ENCODE data around the gene CFAP206. TPM values are rescaled to one million over a fixed set of nuclear protein-coding genes. Genes with fewer than 3 reads are reported as not detected.

CFAP206 gene
- total and polyA plus RNA-seq, 3 donors from 2014 or later: 37.8 to 116 (median 48.8) TPM

- Histone ChIP-seq H3K4me1 (no peaks in the 10 kb centered on the region), H3K36me3 (ENCODE audit: low read depth, missing control alignments) (no peaks in the 10 kb centered on the region), H3K27me3 (no peaks in the 10 kb centered on the region), H3K9me3 (no peaks in the 10 kb centered on the region), H3K27ac (no peak overlapping the region), H3K4me3 (no peak overlapping the region)
- no peak for DNase-seq
- intact Hi-C loops (cut with DNase I; ENCODE audit: low total_unique reads): no loop called here
- no peak for TF ChIP-seq CTCF (IDR thresholded peaks at IDR 0.05)
- no peak for TF ChIP-seq POLR2A (IDR thresholded peaks at IDR 0.05)
Measured at GRCh38 chr6:87498048-87498447, 90.3 kb downstream of the CFAP206 start.

GRCh38 chr6:87501809-87502572, 94.2 kb downstream of the CFAP206 start:
- no peak overlapping the region for H3K27ac ChIP-seq
- no peak for DNase-seq
- no peaks in the 10 kb centered on the region for H3K4me1 ChIP-seq
- TF ChIP-seq CTCF (IDR thresholded peaks at IDR 0.05) (no peak), POLR2A (IDR thresholded peaks at IDR 0.05) (no peak)
- no peak overlapping the region for H3K4me3 ChIP-seq
- 85 to 93% methylated on average over 6 of the region's 6 CpGs for WGBS, 2 donors
- H3K27me3 ChIP-seq: no peaks in the 10 kb centered on the region
- H3K36me3 ChIP-seq (ENCODE audit: low read depth, missing control alignments): no peaks in the 10 kb centered on the region
- intact Hi-C loops (cut with DNase I; ENCODE audit: low total_unique reads): no loop called here
- H3K9me3 ChIP-seq: no peaks in the 10 kb centered on the region

GRCh38 chr6:87504441-87504840, 96.7 kb downstream of the CFAP206 start:
- no peaks in the 10 kb centered on the region for H3K27me3 ChIP-seq
- WGBS, 2 donors: 54 to 58% methylated on average over 1 of the region's 1 CpG
- no peaks in the 10 kb centered on the region for H3K4me1 ChIP-seq
- intact Hi-C loops (cut with DNase I; ENCODE audit: low total_unique reads): no loop called here
- H3K36me3 ChIP-seq (ENCODE audit: low read depth, missing control alignments): no peaks in the 10 kb centered on the region
- no peak for DNase-seq
- no peak for TF ChIP-seq CTCF (IDR thresholded peaks at IDR 0.05)
- TF ChIP-seq POLR2A (IDR thresholded peaks at IDR 0.05): no peak
- H3K27ac ChIP-seq: no peak overlapping the region
- H3K9me3 ChIP-seq: no peaks in the 10 kb centered on the region
- H3K4me3 ChIP-seq: no peak overlapping the region

Small RNA genes within 50 kb of the gene (small RNA-seq; reads per million reads assigned to genes)
- 0 reads per million in 2 donors for gene AL049697.2
- 0 reads per million in 2 donors for gene RNU6-444P

Other genes with a start within 250 kb of the CFAP206 start
- 10 to 100 TPM; 13.8 to 15.6 TPM for gene SMIM8, start 85.4 kb upstream of the CFAP206 start, total RNA-seq
- gene SMIM8, start 85.4 kb upstream of the CFAP206 start, polyA plus RNA-seq (ENCODE audit: insufficient read depth, low read depth, low replicate concordance): 8.5 TPM
- gene GJB7, start 78.7 kb upstream of the CFAP206 start, total RNA-seq: under 1 TPM in 1 of 2 donors, not detected in 1; 0.25 TPM
- 0.26 TPM for gene GJB7, start 78.7 kb upstream of the CFAP206 start, polyA plus RNA-seq (ENCODE audit: insufficient read depth, low read depth, low replicate concordance)
- 10 to 100 TPM; 12.5 to 17.4 TPM for gene C6orf163, start 63.2 kb upstream of the CFAP206 start, total RNA-seq
- 10.1 TPM for gene C6orf163, start 63.2 kb upstream of the CFAP206 start, polyA plus RNA-seq (ENCODE audit: insufficient read depth, low read depth, low replicate concordance)
- gene SLC35A1, start 65.0 kb downstream of the CFAP206 start, total RNA-seq: 10 to 100 TPM; 16.5 to 17.2 TPM
- 20.2 TPM for gene SLC35A1, start 65.0 kb downstream of the CFAP206 start, polyA plus RNA-seq (ENCODE audit: insufficient read depth, low read depth, low replicate concordance)
- gene RARS2, start 182.0 kb downstream of the CFAP206 start, total RNA-seq: 10 to 100 TPM; 33.1 to 35.7 TPM
- 50.9 TPM for gene RARS2, start 182.0 kb downstream of the CFAP206 start, polyA plus RNA-seq (ENCODE audit: insufficient read depth, low read depth, low replicate concordance)
- gene ORC3, start 182.2 kb downstream of the CFAP206 start, total RNA-seq: 10 to 100 TPM; 38.8 to 50.4 TPM
- gene ORC3, start 182.2 kb downstream of the CFAP206 start, polyA plus RNA-seq (ENCODE audit: insufficient read depth, low read depth, low replicate concordance): 40.5 TPM